Measurements from ENCODE around the gene ARAP2. TPM values are rescaled to one million over a fixed set of nuclear protein-coding genes. Genes with fewer than 3 reads are reported as not detected.

ARAP2 gene
- total and polyA plus RNA-seq, 9 of the 15 experiments (the other 6 are each of a cell fraction or from before 2014, with no cell fraction given): 0.03 to 0.35 (median 0.11) TPM; not detected in 4

GRCh38 chr4:36290641-36291040, 46.3 kb upstream of the ARAP2 start:
- ChIA-PET POLR2A (no interaction called here), CTCF (ENCODE audit: low intra/inter-chr PET ratio) (no interaction called here)
- no peak overlapping the region for H3K9ac ChIP-seq (ENCODE audit: insufficient read depth in 1 of 2, low read depth in 2 of 2, low read length in 2 of 2)
- no TSS peak for BruUV-seq (replicated peaks)
- no peaks in the 10 kb centered on the region for H3K79me2 ChIP-seq (ENCODE audit: control insufficient read depth, insufficient read depth, low read length)
- H3K9me1 ChIP-seq (ENCODE audit: control insufficient read depth, insufficient read depth, low read length): no peaks in the 10 kb centered on the region
- H3K4me3 ChIP-seq: no peak overlapping the region
- no peaks in the 10 kb centered on the region for H3K36me3 ChIP-seq (ENCODE audit: control insufficient read depth, insufficient read depth, low read length)
- no peaks in the 10 kb centered on the region for H3K9me3 ChIP-seq (replicated peaks; ENCODE audit: control insufficient read depth, insufficient read depth, low read depth, low read length)
- no peaks in the 10 kb centered on the region for H3K4me1 ChIP-seq (replicated peaks in 1 of 2; ENCODE audit: control insufficient read depth in 2 of 2, insufficient read depth in 2 of 2, low read length in 2 of 2)
- no peaks in the 10 kb centered on the region for H4K20me1 ChIP-seq (replicated peaks; ENCODE audit: control insufficient read depth, insufficient read depth, low read length)
- no peak overlapping the region for H2AFZ ChIP-seq (ENCODE audit: low read depth, low read length)
- ATAC-seq: no peak
- no peak overlapping the region for H3K27ac ChIP-seq (ENCODE audit: extremely low read depth, low read depth, low read length)
- no peak for DNase-seq (ENCODE audit: extremely low read depth in 1 of 4, low spot score in 3 of 4)
- no peak overlapping the region for H3K4me2 ChIP-seq (ENCODE audit: insufficient read depth, low read length)
- intact Hi-C loops (cut with micrococcal nuclease): no loop called here
- no peaks in the 10 kb centered on the region for H3K27me3 ChIP-seq (ENCODE audit: control insufficient read depth in 2 of 2, insufficient read depth in 2 of 2, low read length in 2 of 2)
- in situ Hi-C loops (cut with MboI): no loop called here
- no peak for FAIRE-seq
- TF ChIP-seq ZNF707 (CRISPR knock-in tag; conservative IDR thresholded peaks at IDR 0.05) (no peak), ZNF589 (CRISPR knock-in tag; IDR thresholded peaks at IDR 0.05; ENCODE audit: low read depth) (no peak), TAF7 (tag; IDR thresholded peaks at IDR 0.05) (no peak), POLR3G (IDR thresholded peaks at IDR 0.05; ENCODE audit: extremely low read depth, insufficient read length, insufficient replicate concordance) (no peak), RBM14 (IDR thresholded peaks at IDR 0.05; ENCODE audit: borderline replicate concordance, insufficient read depth, low read depth, low read length) (no peak), ZNF23 (CRISPR knock-in tag; IDR thresholded peaks at IDR 0.05) (no peak), HOXB6 (CRISPR knock-in tag; IDR thresholded peaks at IDR 0.05; ENCODE audit: borderline replicate concordance) (no peak), DLX4 (CRISPR knock-in tag; IDR thresholded peaks at IDR 0.05) (no peak), SP2 (IDR thresholded peaks at IDR 0.05; ENCODE audit: extremely low read depth, low read depth, low read length, poor library complexity, severe bottlenecking) (no peak), ZNF77 (CRISPR knock-in tag; IDR thresholded peaks at IDR 0.05) (no peak), ZNF121 (CRISPR knock-in tag; conservative IDR thresholded peaks at IDR 0.05) (no peak), POLR2G (IDR thresholded peaks at IDR 0.05; ENCODE audit: low read depth, low read length) (no peak), ZSCAN29 (IDR thresholded peaks at IDR 0.05) (no peak)
- WGBS (ENCODE audit: insufficient coverage, low coverage, missing lambda C conversion rate): 3% methylated on average over 2 of the region's 2 CpGs
